Endodermal cell (in vitro differentiated cells): ENCODE measurements around the gene CIC. TPM values are rescaled to one million over a fixed set of nuclear protein-coding genes. Genes with fewer than 3 reads are reported as not detected.

ENCODE experiments used
- DNase-seq: peaks from one replicate; pipeline ENCODE4 v3.0.0-alpha.2; 2017
- H3K27ac ChIP-seq: 2 replicates; pipeline ENCODE4 v1.5.1; 2013; ENCODE audit warnings: mild to moderate bottlenecking, low read depth, low read length, moderate library complexity
- H3K27me3 ChIP-seq: 2 replicates; pipeline ENCODE4 v1.6.1; 2013; ENCODE audit warnings: mild to moderate bottlenecking, low read length, moderate library complexity; ENCODE audit not compliant: insufficient read depth, control insufficient read depth, poor library complexity, severe bottlenecking
- H3K36me3 ChIP-seq: 2 replicates; pipeline ENCODE4 v1.7.0; 2013; ENCODE audit warnings: mild to moderate bottlenecking, low read length, moderate library complexity; ENCODE audit not compliant: control insufficient read depth, insufficient read depth
- H3K4me1 ChIP-seq: one replicate; pipeline ENCODE4 v1.7.0; 2013; ENCODE audit warnings: low read length; ENCODE audit not compliant: control insufficient read depth, insufficient read depth
- H3K4me3 ChIP-seq: 2 replicates; pipeline ENCODE4 v1.5.1; 2013; ENCODE audit warnings: mild to moderate bottlenecking, low read length, moderate library complexity
- H3K9ac ChIP-seq: 2 replicates; pipeline ENCODE4 v1.6.1; 2013; ENCODE audit warnings: mild to moderate bottlenecking, low read length, moderate library complexity; ENCODE audit not compliant: poor library complexity, severe bottlenecking; ENCODE audit errors: extremely low read depth
- H3K9me3 ChIP-seq: 2 replicates; pipeline ENCODE4 v1.6.1; 2013; ENCODE audit warnings: mild to moderate bottlenecking, low read length, moderate library complexity; ENCODE audit not compliant: control insufficient read depth
- H3K27ac Mint-ChIP-seq: 2 replicates; pipeline ENCODE4 v1.8.0; 2020; ENCODE audit warnings: mixed read lengths
- H3K27me3 Mint-ChIP-seq: 2 replicates; pipeline ENCODE4 v1.8.0; 2021; ENCODE audit warnings: mild to moderate bottlenecking, mixed read lengths; ENCODE audit not compliant: insufficient read depth
- H3K36me3 Mint-ChIP-seq: 2 replicates; pipeline ENCODE4 v1.8.0; 2020; ENCODE audit warnings: low read depth, mixed read lengths
- H3K4me1 Mint-ChIP-seq: 2 replicates; pipeline ENCODE4 v1.8.0; 2020; ENCODE audit warnings: mixed read lengths
- H3K4me3 Mint-ChIP-seq: 2 replicates; pipeline ENCODE4 v1.8.0; 2020; ENCODE audit warnings: mild to moderate bottlenecking, moderate library complexity, mixed read lengths
- H3K9me3 Mint-ChIP-seq: 2 replicates; pipeline ENCODE4 v1.8.0; 2020; ENCODE audit warnings: mild to moderate bottlenecking, mixed read lengths
- WGBS, 2 experiments: methylation state at CpG; one replicate each; pipeline versions ENCODE4 v1.1.5 to v1.1.7; 2013; ENCODE audit warnings: missing lambda C conversion rate in 2 of 2, mixed read lengths in 1 of 2; ENCODE audit not compliant: insufficient coverage in 1 of 2, insufficient read length in 1 of 2; 5-methylcytosine and 5-hydroxymethylcytosine counted together
- total RNA-seq, 2 donors: library from RNA; stranded (reverse); fragmentation: NEBNext Ultra II Directional in 1 of 2; extraction: Animal tissue kit (Norgen Biotek cat#: 25700) in 1 of 2; gene quantifications; 2 replicates in 1 of 2; 3 replicates in 1 of 2; pipeline ENCODE4 v1.2.1, GENCODE V29; 2021
- TF ChIP-seq, protein P1 (sequence below): fragments of 200-600 bp; sonication (generic); conservative IDR thresholded peaks from 2 replicates; pipeline ENCODE4 v1.5.0; 2021; ENCODE audit warnings: antibody characterized with exemption, mild to moderate bottlenecking

The CIC gene
- total RNA-seq, 2 donors from 2014 or later: 48.6 to 57.6 TPM

DNA sequence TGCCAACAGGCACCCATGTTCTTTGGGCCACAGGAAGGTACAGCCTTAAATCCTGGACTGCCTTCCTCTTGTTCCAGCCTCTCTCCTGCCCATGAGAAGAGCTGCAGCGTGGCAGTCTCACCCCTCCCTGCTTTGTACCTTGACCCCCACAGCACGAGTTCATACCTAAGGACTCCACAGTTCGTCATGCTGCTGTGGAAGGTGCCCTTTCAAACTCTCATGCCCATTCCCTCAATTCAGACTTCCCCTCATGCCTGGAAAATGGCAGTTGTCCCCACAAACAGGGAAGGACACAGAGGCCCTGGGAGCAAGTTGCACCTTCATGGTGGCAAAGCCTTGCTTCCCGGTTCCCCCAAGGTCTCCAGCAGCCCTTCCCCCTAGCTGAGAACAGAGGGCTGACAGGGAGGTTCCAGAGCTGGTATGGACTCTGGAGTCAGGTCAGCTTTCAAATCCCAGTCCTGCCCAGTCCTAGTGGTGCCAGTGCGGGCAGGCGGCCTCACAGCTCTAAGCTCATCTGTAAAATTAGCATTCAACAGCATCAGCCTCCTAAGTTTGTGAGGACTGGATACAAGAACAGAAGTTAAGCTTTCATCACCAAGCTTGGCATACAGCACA is 35.3 kb upstream of the CIC start:
- WGBS, 2 experiments: 94 to 96% methylated on average over 5 to 6 of the region's 6 CpGs
- Mint-ChIP-seq H3K27ac (no peak overlapping the region), H3K9me3 (no peaks in the 10 kb centered on the region), H3K27me3 (no peaks in the 10 kb centered on the region), H3K4me3 (no peak overlapping the region), H3K4me1 (peaks cover 6% of the 10 kb centered on the region), H3K36me3 (peaks cover 67% of the 10 kb centered on the region)
- no peaks in the 10 kb centered on the region for H3K9me3 ChIP-seq
- TF ChIP-seq, protein P1, sequence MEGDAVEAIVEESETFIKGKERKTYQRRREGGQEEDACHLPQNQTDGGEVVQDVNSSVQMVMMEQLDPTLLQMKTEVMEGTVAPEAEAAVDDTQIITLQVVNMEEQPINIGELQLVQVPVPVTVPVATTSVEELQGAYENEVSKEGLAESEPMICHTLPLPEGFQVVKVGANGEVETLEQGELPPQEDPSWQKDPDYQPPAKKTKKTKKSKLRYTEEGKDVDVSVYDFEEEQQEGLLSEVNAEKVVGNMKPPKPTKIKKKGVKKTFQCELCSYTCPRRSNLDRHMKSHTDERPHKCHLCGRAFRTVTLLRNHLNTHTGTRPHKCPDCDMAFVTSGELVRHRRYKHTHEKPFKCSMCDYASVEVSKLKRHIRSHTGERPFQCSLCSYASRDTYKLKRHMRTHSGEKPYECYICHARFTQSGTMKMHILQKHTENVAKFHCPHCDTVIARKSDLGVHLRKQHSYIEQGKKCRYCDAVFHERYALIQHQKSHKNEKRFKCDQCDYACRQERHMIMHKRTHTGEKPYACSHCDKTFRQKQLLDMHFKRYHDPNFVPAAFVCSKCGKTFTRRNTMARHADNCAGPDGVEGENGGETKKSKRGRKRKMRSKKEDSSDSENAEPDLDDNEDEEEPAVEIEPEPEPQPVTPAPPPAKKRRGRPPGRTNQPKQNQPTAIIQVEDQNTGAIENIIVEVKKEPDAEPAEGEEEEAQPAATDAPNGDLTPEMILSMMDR: no peak
- H3K4me1 ChIP-seq: peaks cover 3% of the 10 kb centered on the region
- no peak overlapping the region for H3K27ac ChIP-seq
- H3K27me3 ChIP-seq: no peaks in the 10 kb centered on the region
- no peak overlapping the region for H3K9ac ChIP-seq
- DNase-seq: no peak
- H3K4me3 ChIP-seq: no peak overlapping the region
- H3K36me3 ChIP-seq: peaks cover 82% of the 10 kb centered on the region

DNA sequence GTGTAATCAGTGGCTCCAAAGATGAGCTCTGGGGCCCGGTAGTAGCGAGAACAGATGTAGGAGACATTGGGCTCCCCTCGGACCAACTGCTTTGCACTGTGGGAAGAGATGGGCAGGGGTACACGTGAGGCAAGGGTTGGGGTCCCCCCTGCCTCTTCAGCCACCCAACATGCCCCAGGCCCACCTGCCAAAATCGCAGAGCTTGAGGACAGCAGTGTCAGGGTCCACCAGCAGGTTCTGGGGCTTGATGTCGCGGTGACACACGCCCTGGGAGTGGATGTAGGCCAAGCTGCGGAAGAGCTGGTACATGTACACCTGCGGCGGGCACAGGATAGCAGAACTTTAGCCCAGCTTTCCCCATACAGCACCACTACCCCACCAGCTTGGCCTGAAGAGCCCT is 34.7 kb upstream of the CIC start:
- 87 to 92% methylated on average over 3 to 11 of the region's 11 CpGs for WGBS, 2 experiments
- Mint-ChIP-seq H3K4me3 (no peak overlapping the region), H3K36me3 (peaks cover 73% of the 10 kb centered on the region), H3K4me1 (peaks cover 6% of the 10 kb centered on the region), H3K27ac (no peak overlapping the region), H3K9me3 (no peaks in the 10 kb centered on the region), H3K27me3 (no peaks in the 10 kb centered on the region)
- H3K9me3 ChIP-seq: no peaks in the 10 kb centered on the region
- H3K27ac ChIP-seq: no peak overlapping the region
- no peak for DNase-seq
- no peak overlapping the region for H3K9ac ChIP-seq
- H3K36me3 ChIP-seq: peaks cover 82% of the 10 kb centered on the region
- peaks cover 3% of the 10 kb centered on the region for H3K4me1 ChIP-seq
- no peaks in the 10 kb centered on the region for H3K27me3 ChIP-seq
- TF ChIP-seq, protein P1: no peak
- no peak overlapping the region for H3K4me3 ChIP-seq

DNA sequence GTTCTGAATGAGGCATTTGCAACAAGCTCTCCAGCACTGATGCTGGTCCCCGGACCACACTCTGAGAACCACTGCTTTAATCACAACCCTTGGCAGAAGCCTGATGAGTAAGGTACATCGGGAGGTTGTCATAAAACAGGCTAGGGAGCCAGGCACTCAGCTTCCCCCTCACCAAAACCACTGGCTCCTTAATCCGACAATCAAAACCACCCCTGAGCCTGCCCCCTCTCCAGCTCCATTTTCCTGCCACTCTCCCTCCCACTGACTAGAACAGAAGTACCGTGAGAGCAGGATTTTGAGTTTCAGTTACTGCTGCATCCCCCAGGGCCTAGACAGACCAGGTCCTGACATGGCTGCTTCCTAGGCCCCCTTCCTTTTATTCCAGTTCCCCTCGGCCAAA is 33.9 kb upstream of the CIC start:
- no peak overlapping the region for H3K4me3 ChIP-seq
- H3K27me3 Mint-ChIP-seq: no peaks in the 10 kb centered on the region
- peaks cover 82% of the 10 kb centered on the region for H3K36me3 ChIP-seq
- no peak overlapping the region for H3K27ac Mint-ChIP-seq
- no peaks in the 10 kb centered on the region for H3K9me3 ChIP-seq
- H3K4me1 Mint-ChIP-seq: no peaks in the 10 kb centered on the region
- no peak overlapping the region for H3K4me3 Mint-ChIP-seq
- no peak overlapping the region for H3K27ac ChIP-seq
- H3K4me1 ChIP-seq: no peaks in the 10 kb centered on the region
- H3K27me3 ChIP-seq: no peaks in the 10 kb centered on the region
- 88 to 95% methylated on average over 4 to 5 of the region's 5 CpGs for WGBS, 2 experiments
- no peak overlapping the region for H3K9ac ChIP-seq
- H3K9me3 Mint-ChIP-seq: no peaks in the 10 kb centered on the region
- peaks cover 75% of the 10 kb centered on the region for H3K36me3 Mint-ChIP-seq
- TF ChIP-seq, protein P1: no peak
- no peak for DNase-seq
